Measurements from ENCODE around the gene ZNF414. TPM values are rescaled to one million over a fixed set of nuclear protein-coding genes. Genes with fewer than 3 reads are reported as not detected.

Gene ZNF414
- total and polyA plus RNA-seq, 2 donors from 2014 or later = 20.4 to 29.6 TPM

- intact Hi-C loops (cut with DNase I) = no loop called here
- H3K9ac ChIP-seq (ENCODE audit: low read length in 3 of 3) = no peak overlapping the region
- peaks cover 0 to 10% (median 4%) of the 10 kb centered on the region in 3 donors for H3K4me1 ChIP-seq (ENCODE audit: control insufficient read depth in 2 of 3, insufficient read depth in 2 of 3, low read depth in 1 of 3, low read length in 3 of 3)
- no peak for TF ChIP-seq CTCF (IDR thresholded peaks at IDR 0.05; ENCODE audit: borderline replicate concordance, extremely low read depth, insufficient read depth)
- no peak overlapping the region for H3K4me3 ChIP-seq (ENCODE audit: low read length in 3 of 3)
- peak overlapping the region in 1 of 2 donors; percentile 0 for H3K27ac ChIP-seq (ENCODE audit: low read depth in 2 of 2, low read length in 2 of 2)
- DNase-seq (peak in 2 of 5 donors; percentile 40 to 68), FAIRE-seq (no peak)
- no peaks in the 10 kb centered on the region for H3K9me3 ChIP-seq (ENCODE audit: control insufficient read depth in 2 of 3, insufficient read depth in 1 of 3, low read length in 3 of 3)
- no peaks in the 10 kb centered on the region for H3K27me3 ChIP-seq (ENCODE audit: control insufficient read depth, insufficient read depth, low read length)
- H3K36me3 ChIP-seq (ENCODE audit: control insufficient read depth in 2 of 3, insufficient read depth in 3 of 3, low read length in 3 of 3) = no peaks in the 10 kb centered on the region
These were observed 1.6 kb downstream of the ZNF414 start for GRCh38 chr19:8512115-8512967.

GRCh38 chr19:8511573-8512101 is 2.3 kb downstream of the ZNF414 start:
- no peak overlapping the region for H3K27ac ChIP-seq (ENCODE audit: low read depth in 2 of 2, low read length in 2 of 2)
- intact Hi-C loops (cut with DNase I) = no loop called here

GRCh38 chr19:8510589-8511115 is 3.3 kb downstream of the ZNF414 start:
- H3K4me1 ChIP-seq (ENCODE audit: control insufficient read depth in 2 of 3, insufficient read depth in 2 of 3, low read depth in 1 of 3, low read length in 3 of 3) = peaks cover 0 to 14% (median 7%) of the 10 kb centered on the region in 3 donors
- no peak for TF ChIP-seq CTCF (IDR thresholded peaks at IDR 0.05; ENCODE audit: borderline replicate concordance, extremely low read depth, insufficient read depth)
- H3K9me3 ChIP-seq (ENCODE audit: control insufficient read depth in 2 of 3, insufficient read depth in 1 of 3, low read length in 3 of 3) = no peaks in the 10 kb centered on the region
- no peak overlapping the region for H3K4me3 ChIP-seq (ENCODE audit: low read length in 3 of 3)
- no peak overlapping the region for H3K27ac ChIP-seq (ENCODE audit: low read depth in 2 of 2, low read length in 2 of 2)
- intact Hi-C loops (cut with DNase I) = no loop called here
- no peaks in the 10 kb centered on the region for H3K36me3 ChIP-seq (ENCODE audit: control insufficient read depth in 2 of 3, insufficient read depth in 3 of 3, low read length in 3 of 3)
- H3K27me3 ChIP-seq (ENCODE audit: control insufficient read depth, insufficient read depth, low read length) = no peaks in the 10 kb centered on the region
- DNase-seq (no peak), FAIRE-seq (no peak)
- H3K9ac ChIP-seq (ENCODE audit: low read length in 3 of 3) = no peak overlapping the region

More at GRCh38 chr19:8511573-8512101, 2.3 kb downstream of the ZNF414 start:
- Histone ChIP-seq H3K36me3 (ENCODE audit: control insufficient read depth in 2 of 3, insufficient read depth in 3 of 3, low read length in 3 of 3) (no peaks in the 10 kb centered on the region), H3K4me1 (ENCODE audit: control insufficient read depth in 2 of 3, insufficient read depth in 2 of 3, low read depth in 1 of 3, low read length in 3 of 3) (peaks cover 0 to 10% (median 4%) of the 10 kb centered on the region in 3 donors), H3K27me3 (ENCODE audit: control insufficient read depth, insufficient read depth, low read length) (no peaks in the 10 kb centered on the region), H3K9ac (ENCODE audit: low read length in 3 of 3) (no peak overlapping the region), H3K4me3 (ENCODE audit: low read length in 3 of 3) (no peak overlapping the region), H3K9me3 (ENCODE audit: control insufficient read depth in 2 of 3, insufficient read depth in 1 of 3, low read length in 3 of 3) (no peaks in the 10 kb centered on the region)
- FAIRE-seq (no peak), DNase-seq (peak in 1 of 5 donors; percentile 76)
- no peak for TF ChIP-seq CTCF (IDR thresholded peaks at IDR 0.05; ENCODE audit: borderline replicate concordance, extremely low read depth, insufficient read depth)
